ENCODE measurements around the gene NDUFAF8.

The NDUFAF8 gene

GRCh38 chr17:81241648-81242420 lies 2.7 kb downstream of the NDUFAF8 start:
- TF ChIP-seq CTCF (conservative IDR thresholded peaks at IDR 0.05) = peak; percentile 84
- no peak overlapping the region for H3K27ac ChIP-seq

- no peak for TF ChIP-seq CTCF (conservative IDR thresholded peaks at IDR 0.05)
- H3K27ac ChIP-seq = no peak overlapping the region
Observed at GRCh38 chr17:81242421-81243332, 3.6 kb downstream of the NDUFAF8 start.

- no peak for TF ChIP-seq CTCF (conservative IDR thresholded peaks at IDR 0.05)
- H3K27ac ChIP-seq = no peak overlapping the region
Observed at GRCh38 chr17:81243333-81243664, 4.2 kb downstream of the NDUFAF8 start.

GRCh38 chr17:81244358-81245023 lies 5.4 kb downstream of the NDUFAF8 start:
- no peak overlapping the region for H3K27ac ChIP-seq
- TF ChIP-seq CTCF (conservative IDR thresholded peaks at IDR 0.05) = no peak

- no peak for TF ChIP-seq CTCF (conservative IDR thresholded peaks at IDR 0.05)
- H3K27ac ChIP-seq = no peak overlapping the region
Observed at GRCh38 chr17:81245024-81245664, 6.0 kb downstream of the NDUFAF8 start.

GRCh38 chr17:81245665-81246342 lies 6.7 kb downstream of the NDUFAF8 start:
- no peak for TF ChIP-seq CTCF (conservative IDR thresholded peaks at IDR 0.05)
- no peak overlapping the region for H3K27ac ChIP-seq

Measured in VCaP (cell line).